K562 (cell line): ENCODE data around the gene PTGES3L. TPM values are rescaled to one million over a fixed set of nuclear protein-coding genes. Genes with fewer than 3 reads are reported as not detected.

Experiments used
- ATAC-seq: fragments of 200-7000 bp; cut with Tn5 transposase; 3 replicates; pipeline ENCODE4 v1.9.1; 2020; ENCODE audit warnings: moderate library complexity
- BruUV-seq: library from RNA; stranded (reverse); fragments of 400-500 nt; replicated peaks from 2 replicates; lab custom pipeline; 2021; lab: Mats Ljungman, UMichigan
- CTCF ChIA-PET: fragments of 300-600 bp; formaldehyde crosslinking; extraction: SDS; loops from one replicate; lab custom pipeline; 2021; ENCODE audit warnings: low intra/inter-chr PET ratio; lab: Yijun Ruan, JAX
- POLR2A ChIA-PET: fragments of 300-600, 350-650 bp; sonication (Branson Sonifier 250); formaldehyde crosslinking; extraction: SDS; loops from one replicate; lab custom pipeline; 2021; ENCODE audit warnings: antibody characterized with exemption, inconsistent platforms; lab: Yijun Ruan, JAX
- DNase-seq, 4 experiments: peaks; one replicate each; pipeline versions ENCODE4 v3.0.0 to v3.0.0-alpha.2; 2011 to 2018; ENCODE audit warnings: low spot score in 3 of 4, mixed read lengths in 3 of 4; ENCODE audit errors: extremely low read depth in 1 of 4
- FAIRE-seq: peaks from 2 replicates; lab custom pipeline; 2011; peaks lifted over from hg19 to GRCh38; lab: Jason Lieb, UNC
- H2AFZ ChIP-seq: 2 replicates; pipeline ENCODE4 v1.6.0; 2011; ENCODE audit warnings: low read depth, low read length, control low read depth, inconsistent platforms
- H3K27ac ChIP-seq: fragments of 200-600 bp; 3 replicates; pipeline ENCODE4 v1.8.0; 2011; ENCODE audit warnings: low read depth, mild to moderate bottlenecking, control low read depth, inconsistent platforms, low read length, moderate library complexity, mixed read lengths; ENCODE audit errors: extremely low read depth
- H3K27me3 ChIP-seq, 2 experiments: fragments of 300-600 bp in 1 of 2; 2 replicates in 1 of 2; 3 replicates in 1 of 2; pipeline versions ENCODE4 v1.6.0 to v1.8.0; 2011; ENCODE audit warnings: inconsistent platforms in 2 of 2, low read length in 2 of 2, mild to moderate bottlenecking in 1 of 2, mixed read lengths in 1 of 2, moderate library complexity in 1 of 2; ENCODE audit not compliant: control insufficient read depth in 2 of 2, insufficient read depth in 2 of 2
- H3K36me3 ChIP-seq: fragments of 300-600 bp; 3 replicates; pipeline ENCODE4 v1.8.0; 2011; ENCODE audit warnings: mild to moderate bottlenecking, low read length, inconsistent platforms; ENCODE audit not compliant: control insufficient read depth, insufficient read depth
- H3K4me1 ChIP-seq, 2 experiments: fragments of 200-600 bp in 1 of 2; replicated peaks in 1 of 2; 2 replicates in 1 of 2; 3 replicates in 1 of 2; pipeline versions ENCODE4 v1.5.1 to v1.8.0; 2011; ENCODE audit warnings: inconsistent platforms in 2 of 2, low read length in 2 of 2, mild to moderate bottlenecking in 1 of 2, mixed read lengths in 1 of 2, moderate library complexity in 1 of 2; ENCODE audit not compliant: control insufficient read depth in 2 of 2, insufficient read depth in 2 of 2
- H3K4me2 ChIP-seq: 2 replicates; pipeline ENCODE4 v1.6.1; 2011; ENCODE audit warnings: low read length, control low read depth, inconsistent platforms, mixed read lengths; ENCODE audit not compliant: insufficient read depth
- H3K4me3 ChIP-seq: fragments of 200-600 bp; sonication (generic), shearing (Covaris generic); 2 replicates; pipeline ENCODE4 v1.5.1; 2016; ENCODE audit warnings: control low read depth, inconsistent platforms
- H3K79me2 ChIP-seq: fragments of 200-600 bp; 3 replicates; pipeline ENCODE4 v1.8.0; 2011; ENCODE audit warnings: low read length, inconsistent platforms; ENCODE audit not compliant: control insufficient read depth, insufficient read depth
- H3K9ac ChIP-seq, 2 experiments: 2 replicates each; pipeline versions ENCODE4 v1.6.0 to v1.6.1; 2011; ENCODE audit warnings: low read depth in 2 of 2, low read length in 2 of 2, control low read depth in 1 of 2, inconsistent platforms in 1 of 2, mild to moderate bottlenecking in 1 of 2, mixed read lengths in 1 of 2; ENCODE audit not compliant: insufficient read depth in 1 of 2
- H3K9me1 ChIP-seq: one replicate; pipeline ENCODE4 v1.6.0; 2011; ENCODE audit warnings: inconsistent platforms, mild to moderate bottlenecking, low read length, moderate library complexity; ENCODE audit not compliant: control insufficient read depth, insufficient read depth
- H3K9me3 ChIP-seq: replicated peaks from 2 replicates; pipeline ENCODE4 v1.5.1; 2011; ENCODE audit warnings: low read depth, low read length, inconsistent platforms; ENCODE audit not compliant: control insufficient read depth, insufficient read depth
- H4K20me1 ChIP-seq: replicated peaks from 2 replicates; pipeline ENCODE4 v1.6.1; 2011; ENCODE audit warnings: low read length, inconsistent platforms, mixed read lengths; ENCODE audit not compliant: control insufficient read depth, insufficient read depth
- NR3C1 ChIP-seq: sonication (generic); formaldehyde crosslinking; IDR thresholded peaks from 2 replicates; pipeline ENCODE4 v1.8.1; 2022; ENCODE audit warnings: missing genetic modification reagents
- RBFOX2 ChIP-seq: fragments of 200-400 bp; formaldehyde crosslinking; IDR thresholded peaks from 2 replicates; pipeline ENCODE4 v1.6.1; 2017; ENCODE audit warnings: low read depth, mild to moderate bottlenecking, low read length, moderate library complexity
- SLC30A9 ChIP-seq: fragments of 250-450 bp; sonication (Bioruptor Pico); IDR thresholded peaks from 2 replicates; pipeline ENCODE4 v1.8.0; 2022; ENCODE audit warnings: mild to moderate bottlenecking, moderate library complexity
- WGBS: fragments of 100-300 bp; shearing (Covaris generic); methylation state at CpG from one replicate; pipeline ENCODE4 v1.1.6; 2016; ENCODE audit warnings: low coverage, mixed read lengths; ENCODE audit not compliant: insufficient coverage; ENCODE audit errors: missing lambda C conversion rate; 5-methylcytosine and 5-hydroxymethylcytosine counted together
- in situ Hi-C: fragments of 300-500 bp; cut with MboI; formaldehyde crosslinking; loops from 4 replicates; pipeline ENCODE4 v1.15.0; 2018; ENCODE audit warnings: inconsistent platforms, mixed read lengths
- intact Hi-C: fragments of 100-400 bp; cut with micrococcal nuclease; formaldehyde crosslinking; loops from 2 replicates; pipeline ENCODE4 v1.14.2; 2022
- polyA plus RNA-seq, 8 experiments: library from polyadenylated mRNA; depleted of rRNA in 4 of 8; stranded (reverse) in 5 of 8; unstranded in 3 of 8; fragments of >200 nt; fragmentation: Nextera tagmentation in 2 of 8; fragmentation: Illumina TruSeq in 1 of 8; extraction: Ambion mirVana in 2 of 8; extraction: Trizol in 1 of 8; gene quantifications; 2 replicates each; pipeline versions ENCODE4 v1.2.1 to v1.2.3, GENCODE V29; 2011 to 2014; ENCODE audit warnings: inconsistent platforms in 1 of 8, missing spikeins in 1 of 8
- total RNA-seq, 7 experiments: library from RNA; depleted of rRNA in 6 of 7; stranded (reverse); fragments of >200 nt in 6 of 7; fragmentation: Illumina TruSeq in 2 of 7; extraction: Trizol in 2 of 7; gene quantifications; 2 replicates each; pipeline versions ENCODE4 v1.2.1 to v1.2.3, GENCODE V29; 2011 to 2021; ENCODE audit warnings: low replicate concordance in 1 of 7
- TF ChIP-seq, protein P1 (sequence below): fragments of 250-450 bp; sonication (Bioruptor Pico); IDR thresholded peaks from 2 replicates; pipeline ENCODE4 v1.5.0; 2020; ENCODE audit warnings: mild to moderate bottlenecking, borderline replicate concordance

PTGES3L gene
- total and polyA plus RNA-seq, 9 of the 15 experiments (the other 6 are each of a cell fraction or from before 2014, with no cell fraction given): 6.0 to 16.0 (median 9.6) TPM

DNA sequence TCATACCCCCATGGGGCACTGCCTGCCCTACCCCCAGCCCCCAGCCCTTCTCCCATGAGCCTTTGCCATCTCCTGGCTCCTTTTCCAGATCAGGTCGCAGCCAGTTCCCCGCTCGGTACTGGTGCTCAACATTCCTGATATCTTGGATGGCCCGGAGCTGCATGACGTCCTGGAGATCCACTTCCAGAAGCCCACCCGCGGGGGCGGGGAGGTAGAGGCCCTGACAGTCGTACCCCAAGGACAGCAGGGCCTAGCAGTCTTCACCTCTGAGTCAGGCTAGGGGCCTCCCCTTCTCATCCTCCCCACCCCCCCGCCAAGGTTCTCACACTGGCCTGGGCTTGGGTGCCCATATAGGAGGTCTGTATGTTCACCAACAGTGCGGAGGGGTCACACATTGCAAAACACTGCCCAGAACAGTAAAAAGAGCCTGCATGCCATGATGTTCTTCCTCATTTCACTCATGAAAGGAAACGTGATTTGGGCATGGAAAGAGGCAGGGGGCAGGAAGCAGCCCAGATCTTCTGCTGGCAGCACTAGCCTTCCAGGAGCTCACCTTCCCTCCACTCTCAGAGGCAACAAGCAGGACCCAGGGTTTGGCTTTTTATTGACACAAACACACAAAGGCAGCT lies 34.3 kb upstream of the PTGES3L start:
- Histone ChIP-seq H3K9me3 (no peaks in the 10 kb centered on the region; the same call in 1 of the 2 replicates), H3K4me2 (no peak overlapping the region), H3K27me3 (no peaks in the 10 kb centered on the region), H2AFZ (no peak overlapping the region), H3K4me3 (no peak overlapping the region), H3K36me3 (peaks cover 57% of the 10 kb centered on the region; the same call in 2 of the 3 replicates), H3K4me1 (peaks cover 19 to 36% of the 10 kb centered on the region in 2 experiments), H3K9me1 (peaks cover 10% of the 10 kb centered on the region), H3K79me2 (peaks cover 13% of the 10 kb centered on the region), H3K27ac (no peak overlapping the region; the same call in 2 of the 3 replicates), H3K9ac (peak overlapping the region in 1 of 2 experiments; percentile 33; a peak in 2 of 4 replicates), H4K20me1 (peaks cover 10% of the 10 kb centered on the region; the same call in 1 of the 2 replicates)
- WGBS: 85% methylated on average over 10 of the region's 12 CpGs
- intact Hi-C loops: no loop called here
- ChIA-PET CTCF (no interaction called here), POLR2A (interaction anchor here (0.6 to 1.4 kb wide), 9 partner anchors 10 to 354 kb away, joined by 3 to 7 read pairs (median 4); partner anchors contain the start of gene RPL27)
- TF ChIP-seq SLC30A9 (CRISPR knock-in tag) (no peak), RBFOX2 (peak; percentile 45; the same call in 1 of the 2 replicates), NR3C1 (CRISPR knock-in tag) (no peak)
- TF ChIP-seq, protein P1, sequence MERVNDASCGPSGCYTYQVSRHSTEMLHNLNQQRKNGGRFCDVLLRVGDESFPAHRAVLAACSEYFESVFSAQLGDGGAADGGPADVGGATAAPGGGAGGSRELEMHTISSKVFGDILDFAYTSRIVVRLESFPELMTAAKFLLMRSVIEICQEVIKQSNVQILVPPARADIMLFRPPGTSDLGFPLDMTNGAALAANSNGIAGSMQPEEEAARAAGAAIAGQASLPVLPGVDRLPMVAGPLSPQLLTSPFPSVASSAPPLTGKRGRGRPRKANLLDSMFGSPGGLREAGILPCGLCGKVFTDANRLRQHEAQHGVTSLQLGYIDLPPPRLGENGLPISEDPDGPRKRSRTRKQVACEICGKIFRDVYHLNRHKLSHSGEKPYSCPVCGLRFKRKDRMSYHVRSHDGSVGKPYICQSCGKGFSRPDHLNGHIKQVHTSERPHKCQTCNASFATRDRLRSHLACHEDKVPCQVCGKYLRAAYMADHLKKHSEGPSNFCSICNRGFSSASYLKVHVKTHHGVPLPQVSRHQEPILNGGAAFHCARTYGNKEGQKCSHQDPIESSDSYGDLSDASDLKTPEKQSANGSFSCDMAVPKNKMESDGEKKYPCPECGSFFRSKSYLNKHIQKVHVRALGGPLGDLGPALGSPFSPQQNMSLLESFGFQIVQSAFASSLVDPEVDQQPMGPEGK (CRISPR knock-in tag): 0 out of 2 replicates have a peak, but pooled peaks have one; percentile 18
- ATAC-seq: no peak; the same call in 2 of the 3 replicates
- no peak for FAIRE-seq
- in situ Hi-C loops: loop anchor here (10.0 kb wide), 1 partner anchor 301 kb away; no protein-coding TSS in a partner anchor
- no peak for DNase-seq
- BruUV-seq: no TSS peak
